ENCODE results near the gene SSR1.

The SSR1 gene

DNA sequence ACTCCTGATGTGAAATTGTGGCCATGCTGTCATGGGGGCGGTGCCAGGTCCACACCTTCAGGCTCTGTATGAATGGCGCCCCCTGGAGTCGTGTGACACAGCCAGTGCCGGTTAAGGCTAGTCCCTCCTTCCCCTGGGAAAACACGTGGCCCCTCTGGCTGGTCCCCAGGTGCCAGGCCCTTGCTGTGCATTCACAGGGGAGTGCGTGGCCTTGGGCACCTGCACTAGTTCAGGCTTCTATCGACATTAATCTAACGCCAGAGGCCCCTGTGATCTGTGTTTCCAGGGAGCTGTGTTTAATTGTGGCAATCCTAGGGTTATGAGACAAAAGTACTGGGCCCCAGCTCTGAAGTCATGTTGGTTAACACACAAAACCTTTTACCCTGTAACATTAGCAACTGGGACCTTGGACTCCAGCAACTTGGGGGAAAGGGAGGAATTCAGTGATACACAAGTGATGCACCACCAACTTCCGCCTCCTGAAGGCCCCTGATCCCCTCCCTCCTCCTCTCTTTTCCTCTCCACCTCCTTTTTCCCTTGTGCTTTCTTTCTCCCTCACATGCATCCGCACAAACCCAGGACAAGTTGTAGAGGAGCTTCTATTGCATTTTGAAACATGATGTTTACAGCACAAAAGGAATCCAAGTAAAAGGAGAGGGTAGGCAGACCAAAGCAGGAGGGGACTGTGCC is 74.0 kb downstream of the SSR1 start:
- peak; percentile 70 for DNase-seq (ENCODE audit: low read depth)
- H3K4me3 ChIP-seq (ENCODE audit: control insufficient read depth, low read depth, low read length), result no peak overlapping the region
- TF ChIP-seq, protein P1, sequence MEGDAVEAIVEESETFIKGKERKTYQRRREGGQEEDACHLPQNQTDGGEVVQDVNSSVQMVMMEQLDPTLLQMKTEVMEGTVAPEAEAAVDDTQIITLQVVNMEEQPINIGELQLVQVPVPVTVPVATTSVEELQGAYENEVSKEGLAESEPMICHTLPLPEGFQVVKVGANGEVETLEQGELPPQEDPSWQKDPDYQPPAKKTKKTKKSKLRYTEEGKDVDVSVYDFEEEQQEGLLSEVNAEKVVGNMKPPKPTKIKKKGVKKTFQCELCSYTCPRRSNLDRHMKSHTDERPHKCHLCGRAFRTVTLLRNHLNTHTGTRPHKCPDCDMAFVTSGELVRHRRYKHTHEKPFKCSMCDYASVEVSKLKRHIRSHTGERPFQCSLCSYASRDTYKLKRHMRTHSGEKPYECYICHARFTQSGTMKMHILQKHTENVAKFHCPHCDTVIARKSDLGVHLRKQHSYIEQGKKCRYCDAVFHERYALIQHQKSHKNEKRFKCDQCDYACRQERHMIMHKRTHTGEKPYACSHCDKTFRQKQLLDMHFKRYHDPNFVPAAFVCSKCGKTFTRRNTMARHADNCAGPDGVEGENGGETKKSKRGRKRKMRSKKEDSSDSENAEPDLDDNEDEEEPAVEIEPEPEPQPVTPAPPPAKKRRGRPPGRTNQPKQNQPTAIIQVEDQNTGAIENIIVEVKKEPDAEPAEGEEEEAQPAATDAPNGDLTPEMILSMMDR (conservative IDR thresholded peaks at IDR 0.05; ENCODE audit: control insufficient read depth, insufficient read depth, low read depth, low read length), result peak; percentile 55

DNA sequence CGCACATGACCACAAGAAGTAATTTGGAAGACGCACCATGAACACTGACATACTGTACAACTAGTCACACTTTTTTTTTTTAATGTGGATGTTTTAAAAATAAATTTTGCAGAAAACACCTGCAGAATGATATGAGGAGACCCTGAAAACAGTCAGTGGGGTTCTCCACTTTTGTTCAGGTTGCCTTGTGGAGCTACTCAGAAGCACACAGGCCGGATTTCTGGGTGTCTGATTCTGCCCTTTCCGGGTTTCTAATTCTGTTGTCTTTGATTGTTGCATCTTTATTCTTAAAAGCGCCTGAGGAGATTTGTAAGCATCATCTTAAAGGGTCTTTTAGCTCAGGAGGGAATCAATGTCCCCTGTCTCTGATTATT is 74.5 kb downstream of the SSR1 start:
- no peak overlapping the region for H3K4me3 ChIP-seq (ENCODE audit: control insufficient read depth, low read depth, low read length)
- TF ChIP-seq, protein P1 (conservative IDR thresholded peaks at IDR 0.05; ENCODE audit: control insufficient read depth, insufficient read depth, low read depth, low read length), result no peak

DNA sequence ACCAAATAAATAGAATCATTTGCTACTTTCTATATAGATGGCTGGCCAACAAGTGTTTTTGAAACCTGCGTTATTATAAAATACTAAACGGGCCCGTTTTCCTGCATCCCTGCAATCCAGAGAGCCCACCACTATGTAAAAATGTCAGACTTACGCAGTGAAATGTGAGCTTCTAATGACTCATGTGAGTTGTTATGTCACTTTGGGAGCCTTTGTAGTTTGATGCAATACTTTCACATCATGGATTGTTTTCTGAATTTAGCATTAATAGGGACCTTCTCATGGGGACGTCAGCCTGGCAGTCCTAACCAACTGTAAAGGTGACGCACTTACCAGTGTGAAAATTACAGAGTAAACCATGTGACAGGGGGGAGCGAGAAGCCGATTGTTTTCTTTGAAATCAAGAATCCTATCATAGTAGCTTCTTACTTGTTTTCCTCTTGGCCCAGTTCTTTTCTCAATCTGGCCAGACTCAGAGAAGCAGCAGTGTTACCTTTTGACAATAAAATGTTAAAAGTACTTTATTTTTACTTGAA is 75.3 kb downstream of the SSR1 start:
- no peak overlapping the region for H3K4me3 ChIP-seq (ENCODE audit: control insufficient read depth, low read depth, low read length)
- DNase-seq (ENCODE audit: low read depth), result peak; percentile 17
- TF ChIP-seq, protein P1 (conservative IDR thresholded peaks at IDR 0.05; ENCODE audit: control insufficient read depth, insufficient read depth, low read depth, low read length), result no peak

More for the DNA sequence above, 74.5 kb downstream of the SSR1 start:
- no peak for DNase-seq (ENCODE audit: low read depth)

DNA sequence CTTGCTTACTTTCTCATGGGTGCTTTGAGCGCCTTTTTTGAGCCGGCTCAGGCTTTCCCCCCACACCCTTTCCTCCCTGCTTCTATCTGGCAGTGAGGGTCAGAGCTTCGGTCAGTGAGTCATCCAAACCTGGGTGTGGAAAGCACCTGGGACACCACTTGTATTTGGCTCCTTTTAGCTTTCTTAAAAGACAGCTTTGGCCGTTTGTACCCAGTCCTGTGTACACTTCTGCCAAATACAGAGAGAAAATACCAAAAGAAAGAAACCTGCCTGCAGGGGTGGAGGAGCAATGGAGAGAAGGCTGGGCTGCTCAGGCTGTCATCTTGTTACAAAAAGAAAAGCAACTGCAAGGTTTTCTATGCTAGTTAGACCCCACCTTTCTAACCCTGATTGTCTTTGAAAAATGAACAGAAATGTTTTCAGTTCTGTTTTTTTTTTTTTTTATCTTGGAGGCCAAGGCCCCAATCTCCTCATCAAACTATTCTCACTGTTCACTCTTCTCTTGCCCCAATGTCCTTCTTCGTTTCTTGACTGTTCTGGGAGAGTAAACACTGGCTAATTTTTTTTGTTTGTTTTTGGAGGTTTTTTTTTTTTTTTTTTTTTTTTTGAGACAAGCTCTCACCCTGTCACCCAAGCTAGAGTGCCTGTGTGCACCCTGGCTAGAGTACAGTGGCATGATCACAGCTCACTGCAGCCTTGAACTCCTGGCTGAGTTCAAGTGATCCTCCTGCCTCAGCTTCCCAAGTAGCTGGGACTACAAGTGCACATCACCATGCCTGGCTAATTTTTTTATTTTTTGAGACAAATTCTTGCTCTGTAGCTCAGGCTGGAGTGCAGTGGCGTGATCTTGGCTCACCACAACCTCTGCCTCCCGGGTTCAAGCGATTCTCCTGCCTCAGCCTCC is 76.4 kb downstream of the SSR1 start:
- no peak overlapping the region for H3K4me3 ChIP-seq (ENCODE audit: control insufficient read depth, low read depth, low read length)
- TF ChIP-seq, protein P1 (conservative IDR thresholded peaks at IDR 0.05; ENCODE audit: control insufficient read depth, insufficient read depth, low read depth, low read length), result no peak
- DNase-seq (ENCODE audit: low read depth), result peak; percentile 14

DNA sequence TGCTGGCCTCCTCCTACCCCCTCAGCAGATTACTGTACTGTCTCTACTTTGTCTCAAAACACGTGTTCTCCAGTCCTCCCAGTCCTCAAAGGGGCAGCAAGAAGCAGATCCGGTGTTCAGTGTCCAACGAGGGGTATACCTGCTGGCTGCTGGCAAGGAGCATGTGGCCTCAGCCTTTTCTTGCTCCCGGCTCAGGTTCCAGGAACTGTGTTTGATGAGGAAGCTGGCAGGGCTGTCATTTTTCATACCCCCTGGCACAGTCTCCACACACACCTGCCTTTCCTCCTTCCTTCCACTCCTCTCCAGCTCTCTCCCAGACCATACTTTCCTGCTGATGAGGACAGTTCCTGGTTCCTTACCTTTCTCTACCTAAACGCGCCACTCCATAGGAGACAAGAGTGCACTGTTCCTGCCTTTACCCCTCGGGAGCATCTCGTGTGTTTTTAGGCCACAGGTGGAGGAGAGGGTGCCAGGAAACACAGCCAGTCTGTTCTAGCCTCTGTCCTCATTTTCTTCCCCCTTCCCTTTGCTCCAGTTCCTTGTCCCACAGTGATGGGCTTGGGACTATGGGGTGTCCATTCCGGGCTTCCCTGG is 77.2 kb downstream of the SSR1 start:
- no peak for DNase-seq (ENCODE audit: low read depth)
- no peak overlapping the region for H3K4me3 ChIP-seq (ENCODE audit: control insufficient read depth, low read depth, low read length)
- TF ChIP-seq, protein P1 (conservative IDR thresholded peaks at IDR 0.05; ENCODE audit: control insufficient read depth, insufficient read depth, low read depth, low read length), result no peak

DNA sequence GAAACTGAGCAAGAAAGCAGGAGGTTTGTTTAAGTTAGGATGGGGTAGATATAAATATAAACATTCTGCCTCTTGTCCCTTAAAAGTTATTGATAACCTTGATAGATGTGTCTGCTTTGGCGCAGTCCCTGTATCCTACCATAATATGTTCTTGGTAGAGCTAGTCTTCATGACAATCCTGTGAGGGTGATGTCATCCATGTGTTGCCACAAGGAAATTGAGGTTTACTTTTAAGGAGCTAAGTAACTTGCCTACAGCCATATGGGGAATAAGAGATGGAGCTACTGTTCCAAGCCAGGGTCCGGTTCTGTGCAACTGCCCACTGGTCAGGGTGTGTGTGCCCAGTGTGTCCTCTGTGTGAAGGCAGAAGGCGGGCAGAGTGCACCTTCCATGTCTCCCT is 78.5 kb downstream of the SSR1 start:
- no peak overlapping the region for H3K4me3 ChIP-seq (ENCODE audit: control insufficient read depth, low read depth, low read length)
- TF ChIP-seq, protein P1 (conservative IDR thresholded peaks at IDR 0.05; ENCODE audit: control insufficient read depth, insufficient read depth, low read depth, low read length), result no peak
- DNase-seq (ENCODE audit: low read depth), result peak; percentile 17
